Ovary (tissue), 3 donors: ENCODE results near the gene SELENOW.
"Not testable (repeated sequence)": the region's sequence is repeated elsewhere in the genome, so short reads cannot be mapped to it uniquely, and the experiment has no call there.

Experiments
- EP300 ChIP-seq: sonication (generic); formaldehyde crosslinking; IDR thresholded peaks from one replicate; pipeline ENCODE4 v1.6.1; 2017; ENCODE audit warnings: antibody characterized with exemption
- POLR2A ChIP-seq: fragments of 450-650 bp; IDR thresholded peaks from one replicate; pipeline ENCODE4 v1.6.1; 2017; ENCODE audit warnings: antibody characterized with exemption, mild to moderate bottlenecking, moderate library complexity
- TF ChIP-seq, protein P1 (sequence below), 3 donors: fragments of 450-650 bp in 2 of 3; fragments of 200-600 bp in 1 of 3; IDR thresholded peaks; one replicate each; pipeline versions ENCODE4 v1.5.1 to v1.8.0; 2016 to 2022; ENCODE audit warnings: antibody characterized with exemption in 3 of 3, mild to moderate bottlenecking in 1 of 3
- donor health status: DM: no; HTN: no; CAD: no.

DNA sequence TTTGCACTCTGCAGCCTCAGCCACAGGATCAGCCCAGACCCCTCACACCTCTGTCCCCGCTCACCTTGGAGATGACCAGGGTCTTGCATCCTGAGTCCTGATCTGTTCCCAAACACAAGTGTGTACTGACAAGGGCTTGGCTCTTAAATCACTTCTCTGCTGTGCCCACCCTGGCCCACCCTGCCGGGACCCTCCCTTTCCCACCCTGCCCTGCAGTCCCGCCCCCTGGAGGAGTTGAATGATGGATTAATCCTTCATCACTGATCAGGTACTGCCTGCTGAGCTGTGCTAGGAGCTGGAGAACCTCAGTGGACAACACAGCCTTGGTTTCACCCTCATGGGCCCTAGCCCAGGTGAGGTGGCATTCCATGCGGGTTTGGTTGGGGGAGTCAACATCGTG is 25.9 kb downstream of the SELENOW start, which contains the start of gene TPRX1:
- TF ChIP-seq POLR2A, EP300: not testable (repeated sequence)
- TF ChIP-seq, protein P1, sequence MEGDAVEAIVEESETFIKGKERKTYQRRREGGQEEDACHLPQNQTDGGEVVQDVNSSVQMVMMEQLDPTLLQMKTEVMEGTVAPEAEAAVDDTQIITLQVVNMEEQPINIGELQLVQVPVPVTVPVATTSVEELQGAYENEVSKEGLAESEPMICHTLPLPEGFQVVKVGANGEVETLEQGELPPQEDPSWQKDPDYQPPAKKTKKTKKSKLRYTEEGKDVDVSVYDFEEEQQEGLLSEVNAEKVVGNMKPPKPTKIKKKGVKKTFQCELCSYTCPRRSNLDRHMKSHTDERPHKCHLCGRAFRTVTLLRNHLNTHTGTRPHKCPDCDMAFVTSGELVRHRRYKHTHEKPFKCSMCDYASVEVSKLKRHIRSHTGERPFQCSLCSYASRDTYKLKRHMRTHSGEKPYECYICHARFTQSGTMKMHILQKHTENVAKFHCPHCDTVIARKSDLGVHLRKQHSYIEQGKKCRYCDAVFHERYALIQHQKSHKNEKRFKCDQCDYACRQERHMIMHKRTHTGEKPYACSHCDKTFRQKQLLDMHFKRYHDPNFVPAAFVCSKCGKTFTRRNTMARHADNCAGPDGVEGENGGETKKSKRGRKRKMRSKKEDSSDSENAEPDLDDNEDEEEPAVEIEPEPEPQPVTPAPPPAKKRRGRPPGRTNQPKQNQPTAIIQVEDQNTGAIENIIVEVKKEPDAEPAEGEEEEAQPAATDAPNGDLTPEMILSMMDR (IDR thresholded peaks at IDR 0.05): not testable (repeated sequence)
